ENCODE measurements around the gene SAPCD2. TPM values are rescaled to one million over a fixed set of nuclear protein-coding genes. Genes with fewer than 3 reads are reported as not detected.
A peak's percentile ranks its signal among the peaks of the same experiment; 100 is the strongest.

Gene SAPCD2
- total RNA-seq, 1 donor from 2014 or later, result 0.12 TPM

GRCh38 chr9:137108608-137109249 lies 38.4 kb upstream of the SAPCD2 start:
- intact Hi-C loops (cut with micrococcal nuclease), result no loop called here
- DNase-seq (no peak), ATAC-seq (no peak)

GRCh38 chr9:137107982-137108381 lies 37.6 kb upstream of the SAPCD2 start:
- DNase-seq (peak; percentile 19), ATAC-seq (no peak)
- intact Hi-C loops (cut with micrococcal nuclease), result no loop called here

GRCh38 chr9:137107312-137107921 lies 37.1 kb upstream of the SAPCD2 start:
- intact Hi-C loops (cut with micrococcal nuclease), result no loop called here
- no peak for ATAC-seq
- no peak for DNase-seq

- no peak for ATAC-seq
- DNase-seq, result no peak
- intact Hi-C loops (cut with micrococcal nuclease), result no loop called here
Observed at GRCh38 chr9:137106662-137107250, 36.4 kb upstream of the SAPCD2 start.

GRCh38 chr9:137105814-137106661 lies 35.7 kb upstream of the SAPCD2 start:
- no peak for ATAC-seq
- peak; percentile 15 for DNase-seq
- intact Hi-C loops (cut with micrococcal nuclease), result no loop called here

GRCh38 chr9:137103206-137103999 lies 33.0 kb upstream of the SAPCD2 start:
- intact Hi-C loops (cut with micrococcal nuclease), result no loop called here
- DNase-seq (peak; percentile 15), ATAC-seq (no peak)

- no peak for ATAC-seq
- DNase-seq, result no peak
- intact Hi-C loops (cut with micrococcal nuclease), result no loop called here
Observed at GRCh38 chr9:137099231-137099630, 28.9 kb upstream of the SAPCD2 start.

GRCh38 chr9:137097761-137098462 lies 27.6 kb upstream of the SAPCD2 start:
- intact Hi-C loops (cut with micrococcal nuclease), result no loop called here
- ATAC-seq (no peak), DNase-seq (no peak)

- intact Hi-C loops (cut with micrococcal nuclease), result no loop called here
- DNase-seq (no peak), ATAC-seq (no peak)
Observed at GRCh38 chr9:137096785-137097546, 26.6 kb upstream of the SAPCD2 start.

GRCh38 chr9:137095664-137096517 lies 25.5 kb upstream of the SAPCD2 start:
- ATAC-seq (no peak), DNase-seq (no peak)
- intact Hi-C loops (cut with micrococcal nuclease), result no loop called here

- no peak for DNase-seq
- ATAC-seq, result no peak
- intact Hi-C loops (cut with micrococcal nuclease), result no loop called here
Observed at GRCh38 chr9:137089232-137089947, 19.0 kb upstream of the SAPCD2 start.

- no peak for DNase-seq
- intact Hi-C loops (cut with micrococcal nuclease), result no loop called here
Observed at GRCh38 chr9:137088121-137088520, 17.8 kb upstream of the SAPCD2 start.

GRCh38 chr9:137087409-137087925 lies 17.1 kb upstream of the SAPCD2 start:
- DNase-seq (no peak), ATAC-seq (no peak)
- intact Hi-C loops (cut with micrococcal nuclease), result no loop called here

More at GRCh38 chr9:137088121-137088520, 17.8 kb upstream of the SAPCD2 start:
- no peak for ATAC-seq

- DNase-seq (peak; percentile 100), ATAC-seq (peak; percentile 91)
- intact Hi-C loops (cut with micrococcal nuclease), result no loop called here
Observed at GRCh38 chr9:137086531-137087408, 16.4 kb upstream of the SAPCD2 start, which contains the start of gene MAN1B1. TSS of gene MAN1B1 (plus strand) at chr9:137086985. CDS start at chr9:137087000, 15 bp downstream.

GRCh38 chr9:137085920-137086530 lies 15.7 kb upstream of the SAPCD2 start:
- intact Hi-C loops (cut with micrococcal nuclease), result no loop called here
- ATAC-seq, result peak; percentile 47
- DNase-seq, result peak; percentile 74

Data from left ventricle myocardium superior (tissue), 1 donor.